Nephron progenitor cell (in vitro differentiated cells): Measurements from ENCODE around the gene PLXNA4.
A peak's percentile ranks its signal among the peaks of the same experiment; 100 is the strongest.

ENCODE experiments used
- DNase-seq: peaks from one replicate; pipeline ENCODE4 v3.0.0; 2021
- H3K27ac Mint-ChIP-seq: 2 replicates; pipeline ENCODE4 v1.8.0; 2021; ENCODE audit warnings: mild to moderate bottlenecking, moderate library complexity, mixed read lengths
- H3K27me3 Mint-ChIP-seq: 2 replicates; pipeline ENCODE4 v1.8.0; 2021; ENCODE audit warnings: mild to moderate bottlenecking, low read depth, mixed read lengths; ENCODE audit not compliant: poor library complexity
- H3K36me3 Mint-ChIP-seq: 2 replicates; pipeline ENCODE4 v1.8.0; 2021; ENCODE audit warnings: low read depth, mixed read lengths
- H3K4me1 Mint-ChIP-seq: 2 replicates; pipeline ENCODE4 v1.8.0; 2021; ENCODE audit warnings: mixed read lengths
- H3K4me3 Mint-ChIP-seq: 2 replicates; pipeline ENCODE4 v1.8.0; 2021; ENCODE audit warnings: mild to moderate bottlenecking, moderate library complexity, mixed read lengths
- H3K9me3 Mint-ChIP-seq: 2 replicates; pipeline ENCODE4 v1.8.0; 2021; ENCODE audit warnings: mild to moderate bottlenecking, moderate library complexity, mixed read lengths
- TF ChIP-seq, protein P1 (sequence below): fragments of 200-600 bp; sonication (generic); IDR thresholded peaks from 2 replicates; pipeline ENCODE4 v1.5.0; 2021; ENCODE audit warnings: antibody characterized with exemption

Gene PLXNA4

GRCh38 chr7:132618271-132618955 lies 42.1 kb upstream of the PLXNA4 start:
- H3K27ac Mint-ChIP-seq, result no peak overlapping the region
- DNase-seq, result no peak

DNA sequence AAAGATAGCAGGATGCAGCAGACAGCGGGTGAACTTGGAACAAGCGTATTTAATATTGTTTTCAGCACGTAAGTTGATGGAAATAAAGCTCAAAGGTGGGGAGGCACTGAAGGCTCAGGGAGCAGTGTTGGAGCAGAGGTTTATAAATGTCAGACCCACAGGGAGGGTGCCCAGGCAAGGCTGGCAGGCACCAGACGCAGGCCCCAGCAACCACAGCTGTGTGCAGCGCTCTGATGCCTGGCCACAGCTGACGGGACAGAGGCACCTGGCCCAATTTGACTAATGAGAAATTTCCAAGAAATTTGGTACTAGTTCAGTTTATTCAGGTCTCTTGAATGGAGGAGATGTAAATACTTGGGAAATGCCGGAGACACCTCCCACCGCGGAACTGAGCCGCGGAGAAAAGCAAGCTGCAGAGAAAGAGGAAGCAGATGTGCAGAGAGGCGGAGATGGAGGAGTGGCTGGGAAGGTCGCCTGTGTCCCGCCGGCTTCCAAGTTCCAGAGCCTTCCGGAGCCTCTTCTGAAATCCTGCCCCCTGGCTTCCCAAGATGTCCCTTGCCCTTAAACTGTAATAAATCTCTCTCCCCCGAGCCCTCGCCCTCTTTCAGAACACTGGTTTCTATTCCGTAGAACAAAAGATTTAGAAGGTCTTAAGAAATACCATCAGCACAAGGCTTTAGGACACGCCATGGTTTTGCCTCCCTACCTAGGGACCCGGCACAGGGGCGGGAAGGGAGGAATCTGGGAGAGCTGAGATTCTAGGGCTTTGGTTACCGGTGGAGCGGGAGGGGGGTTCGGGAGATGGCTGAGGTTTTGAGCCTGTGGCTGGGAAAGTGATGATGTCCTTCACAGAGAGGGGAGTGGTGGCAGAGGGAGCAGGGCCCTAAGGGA lies 38.4 kb upstream of the PLXNA4 start:
- no peaks in the 10 kb centered on the region for H3K9me3 Mint-ChIP-seq
- TF ChIP-seq, protein P1, sequence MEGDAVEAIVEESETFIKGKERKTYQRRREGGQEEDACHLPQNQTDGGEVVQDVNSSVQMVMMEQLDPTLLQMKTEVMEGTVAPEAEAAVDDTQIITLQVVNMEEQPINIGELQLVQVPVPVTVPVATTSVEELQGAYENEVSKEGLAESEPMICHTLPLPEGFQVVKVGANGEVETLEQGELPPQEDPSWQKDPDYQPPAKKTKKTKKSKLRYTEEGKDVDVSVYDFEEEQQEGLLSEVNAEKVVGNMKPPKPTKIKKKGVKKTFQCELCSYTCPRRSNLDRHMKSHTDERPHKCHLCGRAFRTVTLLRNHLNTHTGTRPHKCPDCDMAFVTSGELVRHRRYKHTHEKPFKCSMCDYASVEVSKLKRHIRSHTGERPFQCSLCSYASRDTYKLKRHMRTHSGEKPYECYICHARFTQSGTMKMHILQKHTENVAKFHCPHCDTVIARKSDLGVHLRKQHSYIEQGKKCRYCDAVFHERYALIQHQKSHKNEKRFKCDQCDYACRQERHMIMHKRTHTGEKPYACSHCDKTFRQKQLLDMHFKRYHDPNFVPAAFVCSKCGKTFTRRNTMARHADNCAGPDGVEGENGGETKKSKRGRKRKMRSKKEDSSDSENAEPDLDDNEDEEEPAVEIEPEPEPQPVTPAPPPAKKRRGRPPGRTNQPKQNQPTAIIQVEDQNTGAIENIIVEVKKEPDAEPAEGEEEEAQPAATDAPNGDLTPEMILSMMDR, result peak; percentile 30
- no peaks in the 10 kb centered on the region for H3K36me3 Mint-ChIP-seq
- DNase-seq, result peak; percentile 54
- peak overlapping the region; percentile 80 for H3K4me3 Mint-ChIP-seq
- peaks cover 37% of the 10 kb centered on the region for H3K27me3 Mint-ChIP-seq
- H3K4me1 Mint-ChIP-seq, result peaks cover 29% of the 10 kb centered on the region
- H3K27ac Mint-ChIP-seq, result no peak overlapping the region

More at GRCh38 chr7:132618271-132618955, 42.1 kb upstream of the PLXNA4 start:
- Mint-ChIP-seq H3K4me3 (no peak overlapping the region), H3K4me1 (peaks cover 27% of the 10 kb centered on the region), H3K9me3 (no peaks in the 10 kb centered on the region), H3K27me3 (peaks cover 27% of the 10 kb centered on the region), H3K36me3 (no peaks in the 10 kb centered on the region)
- TF ChIP-seq, protein P1, result no peak

- Mint-ChIP-seq H3K36me3 (no peaks in the 10 kb centered on the region), H3K27me3 (peaks cover 37% of the 10 kb centered on the region), H3K27ac (no peak overlapping the region), H3K9me3 (no peaks in the 10 kb centered on the region), H3K4me1 (peaks cover 29% of the 10 kb centered on the region), H3K4me3 (peak overlapping the region; percentile 55)
- DNase-seq, result no peak
- TF ChIP-seq, protein P1, result no peak
Measured at GRCh38 chr7:132613737-132614136, 37.5 kb upstream of the PLXNA4 start.

DNA sequence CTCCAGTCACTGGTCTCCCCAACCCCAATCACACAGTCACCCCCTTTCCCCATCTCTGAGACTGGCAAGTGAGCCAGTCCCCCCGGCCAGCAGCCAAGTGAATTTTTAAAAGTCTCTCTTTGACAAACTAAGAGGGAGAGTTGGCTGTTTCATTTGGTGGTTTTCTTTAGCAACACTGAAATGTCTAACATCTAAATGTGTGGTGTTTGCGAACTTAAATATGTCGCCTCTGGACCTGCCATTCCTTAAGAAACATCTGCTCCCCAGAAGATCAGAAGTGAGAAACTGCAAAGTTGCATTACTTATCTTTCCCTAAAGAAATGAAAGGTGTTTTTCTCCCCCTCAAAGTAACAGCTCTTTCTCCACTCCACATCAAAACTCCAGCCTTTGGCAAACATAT lies 34.7 kb upstream of the PLXNA4 start:
- Mint-ChIP-seq H3K27me3 (peaks cover 32% of the 10 kb centered on the region), H3K4me1 (peaks cover 28% of the 10 kb centered on the region), H3K36me3 (no peaks in the 10 kb centered on the region), H3K9me3 (no peaks in the 10 kb centered on the region), H3K4me3 (no peak overlapping the region), H3K27ac (no peak overlapping the region)
- TF ChIP-seq, protein P1, result no peak
- DNase-seq, result no peak

GRCh38 chr7:132609906-132610520 lies 33.7 kb upstream of the PLXNA4 start:
- Mint-ChIP-seq H3K4me1 (peaks cover 18% of the 10 kb centered on the region), H3K36me3 (no peaks in the 10 kb centered on the region), H3K27ac (no peak overlapping the region), H3K27me3 (peaks cover 23% of the 10 kb centered on the region), H3K9me3 (no peaks in the 10 kb centered on the region), H3K4me3 (no peak overlapping the region)
- DNase-seq, result no peak
- TF ChIP-seq, protein P1, result no peak
